HG02759 (cell line): Measurements from ENCODE around the gene LCP2.

Source experiments
- ATAC-seq: cut with Tn5 transposase; IDR thresholded peaks from one replicate; pipeline ENCODE4 v1.9.1; 2021; ENCODE audit warnings: mild to moderate bottlenecking, moderate library complexity; ENCODE audit not compliant: unreplicated experiment

The LCP2 gene

DNA sequence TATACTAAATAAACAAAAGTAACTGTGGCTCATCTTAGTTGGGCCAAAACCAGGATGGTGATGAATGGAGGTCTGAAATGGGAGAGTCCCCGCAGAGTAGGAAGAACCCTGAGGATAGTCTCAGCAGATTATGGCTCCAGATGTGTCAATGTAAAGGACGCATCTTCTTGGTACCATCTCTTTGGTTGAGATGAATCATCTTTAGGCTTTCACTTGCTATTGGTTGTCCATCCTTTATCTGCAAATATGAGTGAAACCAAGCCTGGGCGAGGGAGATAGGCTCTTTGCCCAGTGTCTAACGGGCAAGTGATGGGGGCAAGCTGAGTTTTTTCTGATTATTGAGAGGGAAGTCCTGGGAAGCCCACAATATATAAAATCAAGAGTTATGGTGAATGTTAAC lies 19.4 kb upstream of the LCP2 start:
- ATAC-seq, result no peak

DNA sequence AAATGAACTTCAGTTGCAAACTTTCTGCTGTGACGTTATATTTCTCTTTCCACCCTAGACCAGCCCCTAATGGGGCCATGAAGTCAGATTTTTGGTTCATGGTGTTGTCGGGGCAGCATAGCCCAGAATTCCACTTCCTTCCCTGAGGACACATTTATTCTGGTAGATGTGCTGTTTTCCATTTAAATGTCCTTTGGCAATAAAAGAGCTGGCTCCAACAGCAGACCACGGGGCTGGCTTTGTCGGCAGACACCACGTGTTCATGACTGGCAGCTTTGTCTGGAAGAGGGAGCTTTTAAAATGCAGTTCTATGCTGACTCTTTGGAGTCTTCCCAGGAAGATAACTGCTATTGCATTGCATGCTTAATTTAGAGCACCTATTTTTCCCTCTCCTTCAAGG lies 17.6 kb upstream of the LCP2 start:
- no peak for ATAC-seq

DNA sequence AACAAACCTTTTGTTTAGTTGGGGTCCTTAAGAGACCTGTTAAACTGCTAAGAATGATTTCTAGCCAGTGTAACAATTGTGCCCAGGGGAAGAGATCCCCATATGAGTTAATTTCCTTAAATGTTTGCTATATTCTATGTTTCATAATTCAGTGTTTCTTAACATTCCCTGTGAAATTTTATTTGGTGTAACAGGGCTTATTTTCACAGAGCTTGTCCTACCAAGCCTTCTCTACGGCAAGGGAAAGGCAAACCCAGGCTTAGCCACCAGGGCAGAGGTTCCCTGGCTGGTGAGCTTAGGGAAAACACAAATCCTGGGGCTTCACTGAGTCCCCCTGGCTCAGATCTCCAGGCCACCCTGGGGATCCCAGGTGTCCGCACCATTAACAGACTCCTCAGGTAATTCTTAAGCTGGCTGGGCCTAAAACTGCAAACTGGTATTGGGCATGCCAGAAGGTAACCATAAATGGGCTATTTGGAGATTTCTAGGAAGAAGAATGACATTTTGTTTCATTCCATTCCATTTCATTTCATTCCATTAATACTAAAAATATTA lies 17.0 kb upstream of the LCP2 start:
- ATAC-seq, result no peak

DNA sequence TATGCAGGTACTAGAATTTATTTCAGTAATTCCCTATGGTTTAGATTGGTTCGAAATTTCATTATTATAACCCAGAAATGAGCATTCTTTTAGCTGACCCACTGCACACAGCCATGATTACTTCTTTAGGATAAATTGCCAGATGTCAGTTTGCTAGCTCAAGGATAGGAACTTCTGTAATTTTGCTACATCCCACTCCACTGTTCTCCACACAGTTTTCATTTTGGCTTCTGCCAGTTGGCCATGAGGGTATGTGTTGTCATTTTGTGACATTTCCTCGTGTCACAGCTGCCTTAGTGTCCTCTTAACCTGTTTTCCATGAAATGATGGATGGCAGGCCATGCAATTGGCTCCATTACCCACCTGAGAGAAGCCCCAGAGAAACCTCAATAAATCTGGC lies 16.2 kb upstream of the LCP2 start:
- ATAC-seq, result no peak

DNA sequence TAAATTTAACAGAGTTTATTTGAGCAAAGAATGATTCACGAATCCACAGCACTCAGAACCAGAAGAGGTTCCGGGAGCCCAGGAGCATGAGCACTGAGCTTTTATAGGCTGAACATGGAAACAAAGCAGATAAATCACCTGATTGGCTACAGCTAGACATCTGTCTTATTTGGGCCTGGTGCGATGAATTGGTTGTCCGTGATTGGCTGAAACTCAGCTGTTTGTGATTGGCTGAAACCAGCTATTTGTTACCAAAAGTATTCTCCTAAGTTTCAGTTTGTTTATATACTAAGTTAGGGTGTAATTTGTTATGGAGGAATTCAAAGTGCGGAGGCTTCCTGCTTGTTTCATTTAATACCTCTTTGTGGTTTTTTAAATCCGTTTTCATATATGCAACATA lies 15.8 kb upstream of the LCP2 start:
- ATAC-seq, result no peak

DNA sequence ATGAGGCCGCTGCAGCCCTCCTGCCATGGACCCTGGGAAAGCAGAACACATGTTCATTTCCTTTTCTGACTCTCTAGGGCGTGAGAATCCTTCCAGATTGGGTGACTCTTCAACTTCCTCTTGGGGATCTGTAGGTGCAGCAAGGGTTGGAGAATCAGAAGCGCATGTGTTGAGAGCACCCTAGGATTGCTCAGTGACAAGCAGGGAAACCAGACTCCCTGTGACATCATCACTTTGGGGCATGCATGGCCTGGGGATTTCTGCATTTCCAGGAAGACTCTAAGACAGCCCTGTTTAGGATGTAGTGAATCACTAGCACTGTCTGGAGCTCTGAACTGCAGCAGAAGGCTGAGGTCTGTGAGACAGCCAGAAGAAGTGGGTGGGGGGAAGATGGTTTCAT lies 15.1 kb upstream of the LCP2 start:
- ATAC-seq, result peak; percentile 55

DNA sequence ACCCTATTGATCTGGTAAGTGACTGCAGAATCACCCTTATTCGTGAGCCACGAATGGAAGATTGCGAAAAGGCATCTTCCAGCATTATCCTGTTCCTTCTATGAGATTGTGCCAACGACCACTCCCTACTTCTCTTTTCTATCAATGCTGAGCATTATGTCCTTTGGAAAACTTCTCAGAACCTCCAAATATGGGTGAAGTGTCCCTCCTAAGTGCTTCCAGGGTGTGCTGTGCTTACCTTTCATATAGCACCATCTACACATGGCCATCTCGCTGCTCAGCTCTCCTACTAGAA lies 14.7 kb upstream of the LCP2 start:
- no peak for ATAC-seq

DNA sequence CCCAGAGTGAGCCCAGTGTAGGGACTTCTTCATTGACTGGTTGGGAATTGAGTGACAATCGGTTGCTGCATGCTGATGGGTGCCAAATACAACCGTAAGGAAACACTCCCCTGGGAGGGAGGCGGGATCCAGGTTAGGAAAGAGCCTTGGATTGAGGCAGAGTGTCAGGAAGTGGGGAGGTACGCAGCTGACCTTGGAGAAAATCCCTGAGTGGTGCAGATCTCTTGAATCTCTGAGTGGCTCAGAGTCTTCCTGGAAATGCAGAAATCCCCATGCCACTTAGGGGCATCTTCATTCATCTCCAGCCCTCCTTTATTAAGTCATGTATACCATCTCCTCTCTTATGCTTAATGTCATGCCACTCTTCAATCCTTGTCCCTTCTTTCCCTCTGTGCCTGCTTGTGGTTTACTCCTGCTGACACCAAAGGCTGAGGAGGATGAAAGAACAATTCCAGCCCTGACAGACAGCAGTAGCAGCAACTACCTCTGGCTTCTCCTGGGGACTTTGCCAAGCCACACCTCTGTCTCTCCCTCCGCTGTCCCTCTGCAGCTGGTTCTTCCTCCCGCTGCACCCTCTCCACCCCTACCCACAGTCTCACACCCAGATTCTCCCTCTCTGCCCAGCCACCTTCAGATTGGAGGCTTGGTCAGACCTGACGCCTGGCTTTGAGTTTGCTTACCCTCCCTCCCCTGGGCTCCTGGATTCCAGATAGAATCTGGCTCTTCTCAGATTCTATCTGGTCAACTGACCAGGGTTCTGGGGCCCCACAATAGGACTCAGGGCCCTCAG lies 14.1 kb upstream of the LCP2 start:
- ATAC-seq, result no peak

DNA sequence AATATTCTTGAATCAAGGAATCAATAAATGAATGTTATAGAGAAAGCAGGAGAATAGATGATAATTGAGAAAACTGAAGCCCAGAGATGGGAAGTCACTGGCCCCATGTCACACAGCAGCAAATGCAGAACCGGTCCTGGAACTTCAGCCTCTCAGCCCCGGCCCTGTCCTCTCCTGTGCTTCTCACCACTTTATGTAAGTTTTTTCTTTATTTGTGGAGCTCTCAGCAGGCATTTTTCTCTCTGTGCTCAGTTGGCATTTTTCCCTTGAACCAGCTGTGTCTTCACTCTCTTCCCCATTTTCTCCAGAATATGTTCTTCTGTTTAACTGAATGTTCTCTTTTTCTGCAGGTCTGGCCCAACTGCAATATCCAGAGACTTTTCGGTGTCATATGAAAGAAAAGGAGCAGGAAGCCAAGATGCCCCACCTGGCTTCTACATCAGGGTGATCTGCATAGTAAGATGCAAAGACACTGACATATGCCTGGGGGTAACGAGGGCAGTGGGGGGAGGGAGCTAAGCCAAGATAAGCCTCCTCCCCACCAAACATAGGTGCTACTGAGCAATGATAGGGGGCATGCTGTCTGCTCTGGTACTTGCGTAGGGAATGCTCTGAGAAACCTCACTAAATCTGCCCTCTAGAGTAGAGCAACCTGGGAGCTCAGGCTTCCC lies 12.8 kb upstream of the LCP2 start:
- no peak for ATAC-seq

DNA sequence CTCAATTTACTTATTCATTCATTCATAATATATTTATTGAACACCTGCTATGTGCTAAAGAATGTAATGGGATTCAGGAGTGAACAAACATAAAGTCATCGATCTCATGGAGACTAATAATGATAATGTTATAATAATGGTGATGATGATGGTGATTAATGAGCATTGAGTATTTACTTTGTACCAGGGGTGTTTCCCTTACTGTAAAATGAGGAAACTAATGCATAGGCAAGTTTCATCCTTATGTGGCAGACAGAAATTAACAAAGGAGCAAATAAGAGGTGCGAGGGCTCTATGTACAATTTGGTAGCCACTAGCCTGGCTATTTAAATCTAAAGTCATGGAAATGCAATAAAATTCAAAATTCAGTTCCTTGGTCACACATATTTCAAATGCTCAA lies 11.1 kb upstream of the LCP2 start:
- no peak for ATAC-seq

DNA sequence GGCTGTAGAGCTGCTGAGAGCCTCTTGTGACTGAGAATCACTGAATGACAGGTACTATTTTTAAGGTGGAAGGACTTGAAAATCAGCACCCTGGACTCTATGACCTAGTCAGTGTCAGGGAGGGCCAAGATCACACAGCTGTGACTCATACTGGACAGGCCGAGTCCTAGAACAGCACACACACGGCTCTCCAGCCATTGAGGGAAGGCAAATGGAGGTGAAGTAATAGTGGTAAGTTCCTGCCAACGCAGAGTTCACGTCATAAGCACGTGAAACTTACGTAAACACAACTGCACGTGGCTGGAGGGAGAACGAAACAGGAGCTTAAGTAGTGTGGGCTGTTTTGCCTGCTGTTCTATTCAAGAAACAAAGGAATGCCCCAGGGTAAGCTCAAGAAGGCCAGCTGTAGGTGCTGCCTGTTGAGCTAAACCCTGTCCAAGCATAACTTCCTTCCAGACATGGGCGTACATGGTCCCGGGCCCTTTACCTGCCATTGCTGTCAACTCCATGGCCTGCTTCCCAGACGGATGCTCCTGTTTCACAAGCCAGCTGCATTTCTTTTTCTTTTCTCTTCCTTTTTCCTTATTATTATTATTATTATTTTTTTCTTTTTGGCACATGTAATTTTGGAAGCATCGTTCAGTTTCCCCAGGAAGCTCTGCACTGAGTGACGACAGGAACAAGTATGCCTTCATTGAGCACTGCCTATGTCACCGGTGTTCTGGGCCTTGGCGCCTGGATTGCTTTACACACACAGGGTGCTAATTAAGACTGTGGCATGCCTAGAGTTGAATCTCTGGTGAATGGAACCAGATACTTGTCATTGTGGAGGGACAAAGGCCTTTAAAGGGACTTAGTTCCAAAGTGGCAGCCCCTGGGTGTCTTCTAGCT lies 10.2 kb upstream of the LCP2 start:
- ATAC-seq, result no peak

DNA sequence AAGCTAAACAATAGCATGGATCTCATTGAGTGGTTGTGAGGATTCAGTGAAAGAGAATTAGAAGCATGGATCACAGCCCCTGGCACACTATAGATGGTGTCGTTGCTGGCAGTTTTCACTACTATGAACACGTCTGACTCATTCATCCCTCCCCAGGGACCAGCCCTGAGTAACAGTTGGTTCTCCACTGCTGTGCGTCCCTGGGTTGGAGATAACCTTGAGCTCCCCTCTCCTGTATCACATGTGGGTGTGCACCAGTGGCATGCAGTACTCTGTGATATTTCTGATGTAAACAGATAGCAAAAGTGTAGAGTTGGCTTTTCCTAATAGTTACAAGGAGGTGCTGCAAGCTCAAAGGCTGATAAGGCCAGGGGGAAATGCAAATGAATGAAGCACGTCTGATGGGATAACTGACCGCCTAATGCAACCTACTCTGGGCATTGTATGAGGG lies 8.8 kb upstream of the LCP2 start:
- ATAC-seq, result peak; percentile 74

DNA sequence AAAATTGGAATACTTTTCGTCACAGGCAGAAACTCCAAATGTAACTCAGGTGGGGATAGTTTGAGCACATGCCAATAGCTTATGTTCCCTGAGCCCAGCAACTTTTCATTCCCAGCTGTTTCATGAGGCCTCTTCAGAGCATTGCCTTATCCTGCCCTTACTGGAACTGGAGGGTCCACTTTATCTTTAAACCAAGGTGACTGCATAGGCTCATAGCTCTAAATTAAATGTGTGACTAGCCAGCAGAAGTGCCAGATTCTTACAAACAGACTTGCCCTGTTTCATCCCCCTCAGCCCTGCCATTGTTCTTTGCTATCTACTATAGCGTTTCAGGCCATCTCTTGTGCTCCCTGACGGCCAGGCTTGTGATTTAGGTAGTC lies 8.1 kb upstream of the LCP2 start:
- no peak for ATAC-seq

DNA sequence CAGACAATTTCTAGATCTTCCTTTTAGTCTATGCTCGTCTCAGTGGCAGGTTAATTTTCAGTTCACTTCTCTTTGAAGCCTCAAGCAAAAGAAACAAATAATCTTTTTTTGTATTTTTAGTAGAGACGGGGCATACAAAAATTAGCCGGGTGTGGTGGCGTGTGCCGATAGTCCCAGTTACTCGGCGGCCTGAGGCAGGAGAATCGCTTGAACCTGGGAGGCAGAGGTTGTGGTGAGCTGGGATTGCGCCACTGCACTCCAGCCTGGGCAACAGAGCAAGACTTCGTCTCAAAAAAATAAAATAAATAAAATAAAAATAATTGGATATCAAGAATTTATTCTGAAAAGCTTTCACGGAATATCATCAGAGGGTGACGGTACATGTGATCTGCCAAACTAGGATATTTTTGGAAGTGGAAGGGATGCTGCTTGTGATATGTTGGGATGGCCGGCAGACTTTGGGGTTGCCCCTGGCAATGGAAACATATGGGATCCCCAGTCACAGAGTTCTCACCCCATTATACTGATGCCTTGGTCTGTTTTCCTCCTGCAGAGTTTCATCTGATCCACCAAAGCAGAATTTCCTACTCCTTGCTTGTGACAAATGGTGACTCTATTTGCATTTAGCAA lies 7.6 kb upstream of the LCP2 start:
- no peak for ATAC-seq

DNA sequence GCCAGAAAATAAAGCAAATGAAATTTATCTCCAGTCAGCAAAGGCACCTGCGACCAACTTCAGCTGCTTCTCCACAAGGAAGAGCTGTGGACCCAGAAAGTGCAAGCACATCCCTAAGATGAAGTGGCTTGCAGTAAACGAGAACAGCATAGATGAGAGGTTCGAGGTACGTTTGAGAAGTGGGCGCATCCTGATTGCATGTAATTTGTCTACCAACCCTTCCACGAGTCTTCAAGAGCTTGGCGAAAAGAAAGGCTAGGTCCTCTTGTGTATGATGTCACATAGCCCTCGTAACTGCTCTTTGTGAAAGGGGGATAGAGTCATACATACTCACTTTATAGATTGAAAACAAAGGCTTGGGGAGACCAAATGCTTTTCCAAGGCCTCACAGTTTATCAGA lies 6.0 kb upstream of the LCP2 start:
- no peak for ATAC-seq

DNA sequence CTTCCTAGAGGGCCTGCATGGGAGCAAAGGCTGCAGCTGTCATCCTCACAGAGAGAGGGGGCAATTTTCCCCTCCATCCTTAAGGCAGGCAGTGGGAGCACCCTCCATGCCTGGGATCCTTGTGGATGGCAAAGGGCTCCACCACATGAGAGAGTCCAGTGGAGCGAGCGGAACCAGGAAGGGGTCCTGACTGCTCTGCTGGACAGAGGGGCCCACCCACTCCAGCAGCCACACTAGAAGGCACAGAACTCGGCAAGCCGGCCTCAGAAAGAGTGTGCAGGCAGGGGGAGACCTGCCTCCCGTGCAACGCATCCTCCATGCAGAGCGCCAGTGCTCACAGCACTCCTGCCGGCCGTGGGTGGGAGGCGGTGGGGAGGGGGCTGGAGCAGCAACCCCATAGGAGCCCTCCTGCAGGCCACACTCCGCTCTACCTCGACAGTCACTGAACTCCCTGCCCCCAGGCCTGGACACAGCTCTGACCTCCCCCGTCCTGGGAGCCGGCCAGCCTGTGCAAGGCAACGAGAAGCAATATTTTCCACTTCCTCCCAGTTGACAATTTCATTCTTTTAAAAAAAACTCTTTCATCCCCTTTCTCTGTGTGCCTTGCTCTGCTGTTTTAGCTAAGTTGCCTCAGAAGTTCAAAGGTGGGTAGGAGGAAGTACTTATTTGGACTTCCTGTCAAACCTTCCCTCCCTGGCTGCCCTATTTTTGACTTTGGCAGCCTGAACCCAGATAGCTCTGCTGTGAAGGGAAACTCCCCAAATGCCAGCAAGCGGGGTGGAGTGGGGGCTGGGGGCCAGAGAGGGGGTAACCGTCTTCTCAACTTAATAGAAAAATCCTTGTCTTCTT lies 5.3 kb upstream of the LCP2 start:
- ATAC-seq, result peak; percentile 79

DNA sequence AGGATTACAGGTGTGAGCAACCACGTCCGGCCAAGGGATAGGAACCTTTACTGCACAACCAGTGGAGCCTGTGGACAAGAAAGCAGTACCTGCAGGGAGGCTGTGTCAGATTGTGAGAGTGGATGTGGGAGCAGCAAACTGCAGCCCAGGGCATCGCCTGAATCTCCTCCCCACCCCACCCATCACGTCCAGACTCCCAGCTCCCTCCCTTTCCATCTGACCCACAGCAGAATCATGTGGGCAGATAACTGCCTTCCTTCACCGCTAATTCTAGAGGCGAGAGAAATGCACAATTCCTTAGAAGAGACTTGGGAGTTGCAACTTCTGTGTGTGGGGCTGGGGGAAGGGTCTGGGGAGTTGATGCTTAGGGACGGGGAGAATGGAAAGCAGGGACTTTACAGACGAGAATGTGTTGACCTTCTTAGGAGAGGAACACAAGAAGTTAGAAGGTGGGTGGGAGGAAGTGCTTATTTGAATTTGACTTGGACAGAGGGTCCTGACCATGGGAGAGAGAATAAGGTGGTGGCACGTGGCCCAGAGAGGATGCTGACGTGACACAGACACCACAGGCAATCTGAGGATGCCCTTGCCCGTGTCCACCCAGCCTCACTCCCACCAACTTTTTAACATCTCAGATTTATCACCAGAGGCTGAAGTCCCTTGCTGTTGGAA lies 4.5 kb upstream of the LCP2 start:
- ATAC-seq, result no peak

DNA sequence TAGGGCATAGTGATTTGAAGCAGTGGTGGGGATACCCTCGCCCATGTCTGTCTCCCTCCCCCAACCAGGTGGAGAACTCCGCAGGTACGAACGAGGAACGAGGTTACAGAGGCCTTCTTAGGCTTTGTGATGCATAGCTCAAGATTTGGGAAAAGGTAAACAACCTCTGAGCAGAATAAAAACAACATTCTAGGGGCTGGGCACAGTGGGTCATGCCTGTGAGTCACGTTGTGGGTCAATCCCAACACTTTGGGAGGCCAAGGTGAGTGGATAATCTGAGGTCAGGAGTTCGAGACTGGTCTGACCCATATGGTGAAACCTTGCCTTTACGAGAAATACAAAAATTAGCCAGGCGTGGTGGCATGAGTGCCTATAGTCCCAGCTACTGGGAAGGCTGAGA lies 3.6 kb upstream of the LCP2 start:
- ATAC-seq, result no peak

DNA sequence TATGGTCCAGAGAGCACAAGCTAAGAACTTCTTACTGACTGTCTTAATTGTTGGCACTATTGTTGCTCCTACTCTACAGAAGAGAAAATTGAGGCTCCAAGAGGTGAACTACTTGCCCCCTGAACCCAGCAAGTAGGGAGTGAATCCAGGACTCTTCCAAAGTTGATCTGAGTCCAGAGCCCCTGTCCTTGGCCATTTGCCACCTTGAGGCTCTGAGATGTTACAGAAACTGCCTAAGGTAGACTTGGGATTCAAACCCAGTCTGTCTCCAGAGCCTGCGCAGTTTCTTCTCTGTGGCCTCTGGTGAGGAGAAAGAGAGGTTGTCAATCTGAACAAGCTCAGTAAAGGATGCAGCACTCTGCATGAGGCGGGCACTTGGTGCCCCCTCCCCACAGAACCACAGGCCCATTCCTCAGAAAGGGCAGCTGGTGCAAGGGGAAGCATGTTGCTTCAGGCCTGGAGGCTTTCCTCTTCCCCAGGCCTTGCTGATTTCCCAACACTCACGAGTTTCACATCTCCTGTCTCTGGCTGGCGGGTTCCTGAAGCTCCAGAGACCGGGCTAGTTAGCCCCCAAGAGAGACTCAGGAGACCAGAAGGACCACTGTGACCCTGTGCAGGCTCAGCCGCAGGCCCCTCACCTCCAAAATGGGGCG lies 2.9 kb upstream of the LCP2 start:
- no peak for ATAC-seq
